Esophagus squamous epithelium (tissue), 4 donors: Measurements from ENCODE around the gene SSC5D.

Experiments
- POLR2A ChIP-seq, 4 donors: fragments of 450-650 bp; IDR thresholded peaks; one replicate each; pipeline ENCODE4 v1.6.1; 2017; ENCODE audit warnings: antibody characterized with exemption in 4 of 4, mild to moderate bottlenecking in 4 of 4, moderate library complexity in 3 of 4
- TF ChIP-seq, protein P1 (sequence below), 6 experiments: fragments of 450-650 bp in 4 of 6; fragments of 200-600 bp in 2 of 6; sonication (generic) in 2 of 6; IDR thresholded peaks; one replicate each; pipeline ENCODE4 v1.5.1; 2016 to 2019; ENCODE audit warnings: antibody characterized with exemption in 6 of 6, mild to moderate bottlenecking in 4 of 6, moderate library complexity in 4 of 6

- TF ChIP-seq POLR2A (IDR thresholded peaks at IDR 0.05), result no peak
- TF ChIP-seq, protein P1, sequence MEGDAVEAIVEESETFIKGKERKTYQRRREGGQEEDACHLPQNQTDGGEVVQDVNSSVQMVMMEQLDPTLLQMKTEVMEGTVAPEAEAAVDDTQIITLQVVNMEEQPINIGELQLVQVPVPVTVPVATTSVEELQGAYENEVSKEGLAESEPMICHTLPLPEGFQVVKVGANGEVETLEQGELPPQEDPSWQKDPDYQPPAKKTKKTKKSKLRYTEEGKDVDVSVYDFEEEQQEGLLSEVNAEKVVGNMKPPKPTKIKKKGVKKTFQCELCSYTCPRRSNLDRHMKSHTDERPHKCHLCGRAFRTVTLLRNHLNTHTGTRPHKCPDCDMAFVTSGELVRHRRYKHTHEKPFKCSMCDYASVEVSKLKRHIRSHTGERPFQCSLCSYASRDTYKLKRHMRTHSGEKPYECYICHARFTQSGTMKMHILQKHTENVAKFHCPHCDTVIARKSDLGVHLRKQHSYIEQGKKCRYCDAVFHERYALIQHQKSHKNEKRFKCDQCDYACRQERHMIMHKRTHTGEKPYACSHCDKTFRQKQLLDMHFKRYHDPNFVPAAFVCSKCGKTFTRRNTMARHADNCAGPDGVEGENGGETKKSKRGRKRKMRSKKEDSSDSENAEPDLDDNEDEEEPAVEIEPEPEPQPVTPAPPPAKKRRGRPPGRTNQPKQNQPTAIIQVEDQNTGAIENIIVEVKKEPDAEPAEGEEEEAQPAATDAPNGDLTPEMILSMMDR (IDR thresholded peaks at IDR 0.05), result no peak
These were observed 16.7 kb downstream of the SSC5D start for GRCh38 chr19:55504981-55505380.
